HG03280 (cell line): Measurements from ENCODE around the gene KIF16B.

Experiments used
- ATAC-seq: cut with Tn5 transposase; IDR thresholded peaks from one replicate; pipeline ENCODE4 v1.9.1; 2021; ENCODE audit warnings: mild to moderate bottlenecking, moderate library complexity; ENCODE audit not compliant: unreplicated experiment

Gene KIF16B

GRCh38 chr20:16366529-16366928, 206.7 kb downstream of the KIF16B start:
- ATAC-seq, result no peak

- ATAC-seq, result no peak
Measured at GRCh38 chr20:16364320-16364687, 208.9 kb downstream of the KIF16B start.

GRCh38 chr20:16363506-16364319, 209.5 kb downstream of the KIF16B start:
- no peak for ATAC-seq

GRCh38 chr20:16362642-16363041, 210.6 kb downstream of the KIF16B start:
- no peak for ATAC-seq

GRCh38 chr20:16360668-16361067, 212.6 kb downstream of the KIF16B start:
- no peak for ATAC-seq

GRCh38 chr20:16353417-16353781, 219.8 kb downstream of the KIF16B start:
- no peak for ATAC-seq

GRCh38 chr20:16352751-16353416, 220.4 kb downstream of the KIF16B start:
- no peak for ATAC-seq

GRCh38 chr20:16352321-16352720, 220.9 kb downstream of the KIF16B start:
- ATAC-seq, result no peak

GRCh38 chr20:16351415-16351814, 221.8 kb downstream of the KIF16B start:
- ATAC-seq, result no peak

GRCh38 chr20:16350465-16350864, 222.8 kb downstream of the KIF16B start:
- no peak for ATAC-seq

- ATAC-seq, result no peak
Measured at GRCh38 chr20:16349523-16350260, 223.6 kb downstream of the KIF16B start.

GRCh38 chr20:16346956-16347355, 226.3 kb downstream of the KIF16B start:
- ATAC-seq, result no peak

GRCh38 chr20:16337707-16338106, 235.5 kb downstream of the KIF16B start:
- no peak for ATAC-seq

GRCh38 chr20:16327606-16328005, 245.6 kb downstream of the KIF16B start:
- no peak for ATAC-seq

- ATAC-seq, result no peak
Measured at GRCh38 chr20:16321291-16321690, 252.0 kb downstream of the KIF16B start.

- no peak for ATAC-seq
Measured at GRCh38 chr20:16317445-16318362, 255.5 kb downstream of the KIF16B start.

- ATAC-seq, result no peak
Measured at GRCh38 chr20:16316513-16316912, 256.7 kb downstream of the KIF16B start.

- no peak for ATAC-seq
Measured at GRCh38 chr20:16314748-16315159, 258.5 kb downstream of the KIF16B start.

GRCh38 chr20:16314320-16314719, 258.9 kb downstream of the KIF16B start:
- ATAC-seq, result no peak

GRCh38 chr20:16313917-16314316, 259.3 kb downstream of the KIF16B start:
- no peak for ATAC-seq

GRCh38 chr20:16312998-16313397, 260.2 kb downstream of the KIF16B start:
- ATAC-seq, result no peak
